Midbrain (tissue), 1 donor: ENCODE measurements around the gene HERC2.
"Not testable (repeated sequence)": the region's sequence is repeated elsewhere in the genome, so short reads cannot be mapped to it uniquely, and the experiment has no call there.

ENCODE experiments used
- DNase-seq: peaks from one replicate; lab custom pipeline; 2025; lab: John Stamatoyannopoulos, UW

HERC2 gene

GRCh38 chr15:28273873-28274610, 47.9 kb downstream of the HERC2 start:
- no peak for DNase-seq

GRCh38 chr15:28273468-28273867, 48.5 kb downstream of the HERC2 start:
- DNase-seq = no peak

- DNase-seq = no peak
Observed at GRCh38 chr15:28272587-28272986, 49.4 kb downstream of the HERC2 start.

GRCh38 chr15:28271697-28272260, 50.2 kb downstream of the HERC2 start:
- no peak for DNase-seq

- no peak for DNase-seq
Observed at GRCh38 chr15:28269097-28269496, 52.9 kb downstream of the HERC2 start.

GRCh38 chr15:28267727-28268126, 54.3 kb downstream of the HERC2 start:
- DNase-seq = no peak

- no peak for DNase-seq
Observed at GRCh38 chr15:28265334-28266019, 56.5 kb downstream of the HERC2 start.

- DNase-seq = no peak
Observed at GRCh38 chr15:28264166-28264565, 57.8 kb downstream of the HERC2 start.

- DNase-seq = no peak
Observed at GRCh38 chr15:28262438-28262837, 59.5 kb downstream of the HERC2 start.

- DNase-seq = no peak
Observed at GRCh38 chr15:28260722-28261121, 61.3 kb downstream of the HERC2 start.

GRCh38 chr15:28260317-28260716, 61.7 kb downstream of the HERC2 start:
- no peak for DNase-seq

GRCh38 chr15:28255965-28256364, 66.0 kb downstream of the HERC2 start:
- DNase-seq = no peak

- DNase-seq = no peak
Observed at GRCh38 chr15:28252831-28253230, 69.1 kb downstream of the HERC2 start.

GRCh38 chr15:28246605-28247004, 75.4 kb downstream of the HERC2 start:
- DNase-seq = no peak

GRCh38 chr15:28243901-28244300, 78.1 kb downstream of the HERC2 start:
- DNase-seq = no peak

- no peak for DNase-seq
Observed at GRCh38 chr15:28243399-28243798, 78.6 kb downstream of the HERC2 start.

- not testable (repeated sequence) for DNase-seq
Observed at GRCh38 chr15:28238296-28238695, 83.7 kb downstream of the HERC2 start.

GRCh38 chr15:28231743-28232142, 90.2 kb downstream of the HERC2 start:
- not testable (repeated sequence) for DNase-seq

GRCh38 chr15:28231336-28231735, 90.6 kb downstream of the HERC2 start:
- not testable (repeated sequence) for DNase-seq

GRCh38 chr15:28228990-28229640, 92.9 kb downstream of the HERC2 start:
- not testable (repeated sequence) for DNase-seq

- DNase-seq = no peak
Observed at GRCh38 chr15:28228096-28228495, 93.9 kb downstream of the HERC2 start.

GRCh38 chr15:28227303-28227702, 94.7 kb downstream of the HERC2 start:
- not testable (repeated sequence) for DNase-seq

- not testable (repeated sequence) for DNase-seq
Observed at GRCh38 chr15:28222612-28223011, 99.4 kb downstream of the HERC2 start.
